Measurements from ENCODE around the gene KSR2. TPM values are rescaled to one million over a fixed set of nuclear protein-coding genes. Genes with fewer than 3 reads are reported as not detected.

Gene KSR2
- total and polyA plus RNA-seq, 10 of the 15 experiments (the other 5 are each of a cell fraction or from before 2014, with no cell fraction given), result under 0.01 to 1.5 (median 0.01) TPM; not detected in 3

- no peak overlapping the region for H3K9ac ChIP-seq (ENCODE audit: control insufficient read depth, insufficient read depth, low read length)
- no peak overlapping the region for H2AFZ ChIP-seq (ENCODE audit: control insufficient read depth, low read depth, low read length)
- 0% methylated on average over 1 of the region's 1 CpG for WGBS (ENCODE audit: insufficient coverage, insufficient replicate concordance, low lambda C conversion rate, missing lambda C conversion rate)
- POLR2A ChIA-PET, result no interaction called here
- H3K36me3 ChIP-seq (ENCODE audit: control insufficient read depth in 2 of 2, insufficient read depth in 2 of 2, low read length in 1 of 2), result no peaks in the 10 kb centered on the region
- TF ChIP-seq CEBPZ (IDR thresholded peaks at IDR 0.05; ENCODE audit: low read depth, low read length) (no peak), KAT2A (conservative IDR thresholded peaks at IDR 0.05; ENCODE audit: control insufficient read depth, low read depth, low read length) (no peak), SUPT20H (IDR thresholded peaks at IDR 0.05; ENCODE audit: borderline replicate concordance, control insufficient read depth, low read depth, low read length) (no peak), HCFC1 (IDR thresholded peaks at IDR 0.05; ENCODE audit: low read length) (no peak), SIX5 (IDR thresholded peaks at IDR 0.05; ENCODE audit: low read depth, low read length, severe bottlenecking) (no peak), MEF2B (IDR thresholded peaks at IDR 0.05; ENCODE audit: partially characterized antibody, poor library complexity, severe bottlenecking) (no peak), E4F1 (IDR thresholded peaks at IDR 0.05; ENCODE audit: borderline replicate concordance, partially characterized antibody) (no peak), PML (IDR thresholded peaks at IDR 0.05; ENCODE audit: low read length) (no peak)
- DNase-seq (ENCODE audit: low read depth, low spot score), result no peak
- in situ Hi-C loops (cut with MboI), result no loop called here
- no peak for FAIRE-seq
- BruUV-seq (replicated peaks), result no TSS peak
- H3K9me3 ChIP-seq (replicated peaks; ENCODE audit: control insufficient read depth, insufficient read depth, low read length), result no peaks in the 10 kb centered on the region; the same call in 2 of the 3 replicates
- no peak for ATAC-seq
- CTCF ChIA-PET, result interaction anchor here (0.8 to 2.6 kb wide), 3 partner anchors 16 to 486 kb away, joined by 3 to 13 read pairs (median 3); no protein-coding TSS in a partner anchor
- no peaks in the 10 kb centered on the region for H3K79me2 ChIP-seq (ENCODE audit: control insufficient read depth, insufficient read depth, low read length)
- RAD21 ChIA-PET (ENCODE audit: unreplicated experiment), result interaction anchor here (1.2 kb wide), 1 partner anchor 641 kb away, joined by 3 read pairs; no protein-coding TSS in a partner anchor
- SMC1A ChIA-PET (ENCODE audit: uncharacterized antibody, unreplicated experiment), result no interaction called here
- H3K4me2 ChIP-seq (ENCODE audit: control insufficient read depth, insufficient read depth), result no peak overlapping the region
- H3K27ac ChIP-seq (ENCODE audit: control insufficient read depth, insufficient read depth), result no peak overlapping the region
- H3K27me3 ChIP-seq (replicated peaks in 1 of 2; ENCODE audit: control insufficient read depth in 2 of 2, insufficient read depth in 2 of 2, low read length in 1 of 2), result no peaks in the 10 kb centered on the region
- intact Hi-C loops (cut with micrococcal nuclease; ENCODE audit: unreplicated experiment), result loop anchor here (5.0 kb wide), 1 partner anchor 486 kb away; no protein-coding TSS in a partner anchor
- no peaks in the 10 kb centered on the region for H3K4me1 ChIP-seq (ENCODE audit: control insufficient read depth, insufficient read depth, low read length)
- no peak overlapping the region for H3K4me3 ChIP-seq
- no peaks in the 10 kb centered on the region for H4K20me1 ChIP-seq (ENCODE audit: control insufficient read depth, insufficient read depth)
Measured at GRCh38 chr12:117853600-117853999, 115.2 kb downstream of the KSR2 start.

Data from GM12878 (cell line).